Epithelial cell of esophagus (primary cell): ENCODE data around the gene SRPK1.
"Not testable (repeated sequence)": the region's sequence is repeated elsewhere in the genome, so short reads cannot be mapped to it uniquely, and the experiment has no call there.

Experiments used
- DNase-seq: peaks from one replicate; pipeline ENCODE4 v3.0.0; 2010; ENCODE audit warnings: low read depth
- H3K4me3 ChIP-seq: 2 replicates; pipeline ENCODE4 v1.5.1; 2011; ENCODE audit warnings: mild to moderate bottlenecking, low read length, control low read depth
- TF ChIP-seq, protein P1 (sequence below): IDR thresholded peaks from 2 replicates; pipeline ENCODE4 v1.5.1; 2011; ENCODE audit warnings: low read depth, mild to moderate bottlenecking, low read length, control low read depth, inconsistent platforms; ENCODE audit not compliant: insufficient read depth; ENCODE audit errors: missing control alignments

Gene SRPK1

DNA sequence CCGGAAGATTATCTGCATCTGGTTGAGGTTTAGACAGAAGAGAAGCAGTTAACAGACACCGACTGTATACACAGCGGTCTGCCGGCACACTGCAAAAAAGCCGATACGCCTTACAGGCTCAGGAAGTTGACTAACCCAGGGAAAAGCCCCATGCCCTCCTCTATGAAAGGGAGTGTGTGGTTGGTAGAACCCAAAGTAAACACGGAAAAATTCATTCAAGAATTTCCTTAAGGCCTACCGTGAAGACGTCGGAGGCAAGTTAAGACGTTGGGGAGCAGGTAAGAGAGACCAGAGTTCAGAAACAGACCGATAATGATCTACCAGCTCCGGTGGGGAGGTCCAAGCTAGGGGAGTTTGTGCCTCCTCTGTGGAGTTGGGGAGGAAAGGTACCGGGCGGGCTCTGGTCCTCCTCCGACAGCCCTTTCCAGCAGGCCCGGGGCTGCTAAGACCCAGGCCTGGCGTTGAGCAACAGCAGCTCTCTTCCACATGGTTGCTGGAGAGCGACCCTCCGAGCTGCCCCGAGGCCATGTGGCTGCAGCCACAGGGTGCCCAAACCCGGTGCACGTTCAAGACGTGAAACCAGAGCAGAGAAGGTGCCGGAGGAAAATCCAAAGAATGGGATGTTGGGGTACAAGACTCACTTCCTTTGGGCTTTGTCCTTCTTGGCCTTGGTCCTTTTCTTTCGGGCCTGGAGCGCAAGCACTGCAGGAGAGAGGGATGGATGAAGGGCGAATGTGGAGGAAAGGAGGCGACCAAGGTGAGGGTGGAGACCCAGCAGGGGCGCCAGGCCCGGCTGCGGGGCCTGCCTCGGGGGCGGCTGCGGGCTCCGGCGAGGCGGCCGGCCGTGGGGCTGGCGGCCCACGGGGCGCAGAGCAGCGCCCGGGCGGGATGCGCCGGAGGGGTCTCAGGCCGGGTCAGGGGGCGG, 809 bp downstream of the SRPK1 start:
- TF ChIP-seq, protein P1, sequence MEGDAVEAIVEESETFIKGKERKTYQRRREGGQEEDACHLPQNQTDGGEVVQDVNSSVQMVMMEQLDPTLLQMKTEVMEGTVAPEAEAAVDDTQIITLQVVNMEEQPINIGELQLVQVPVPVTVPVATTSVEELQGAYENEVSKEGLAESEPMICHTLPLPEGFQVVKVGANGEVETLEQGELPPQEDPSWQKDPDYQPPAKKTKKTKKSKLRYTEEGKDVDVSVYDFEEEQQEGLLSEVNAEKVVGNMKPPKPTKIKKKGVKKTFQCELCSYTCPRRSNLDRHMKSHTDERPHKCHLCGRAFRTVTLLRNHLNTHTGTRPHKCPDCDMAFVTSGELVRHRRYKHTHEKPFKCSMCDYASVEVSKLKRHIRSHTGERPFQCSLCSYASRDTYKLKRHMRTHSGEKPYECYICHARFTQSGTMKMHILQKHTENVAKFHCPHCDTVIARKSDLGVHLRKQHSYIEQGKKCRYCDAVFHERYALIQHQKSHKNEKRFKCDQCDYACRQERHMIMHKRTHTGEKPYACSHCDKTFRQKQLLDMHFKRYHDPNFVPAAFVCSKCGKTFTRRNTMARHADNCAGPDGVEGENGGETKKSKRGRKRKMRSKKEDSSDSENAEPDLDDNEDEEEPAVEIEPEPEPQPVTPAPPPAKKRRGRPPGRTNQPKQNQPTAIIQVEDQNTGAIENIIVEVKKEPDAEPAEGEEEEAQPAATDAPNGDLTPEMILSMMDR, result no peak
- peak overlapping the region; percentile 89 for H3K4me3 ChIP-seq
- peak; percentile 89 for DNase-seq

DNA sequence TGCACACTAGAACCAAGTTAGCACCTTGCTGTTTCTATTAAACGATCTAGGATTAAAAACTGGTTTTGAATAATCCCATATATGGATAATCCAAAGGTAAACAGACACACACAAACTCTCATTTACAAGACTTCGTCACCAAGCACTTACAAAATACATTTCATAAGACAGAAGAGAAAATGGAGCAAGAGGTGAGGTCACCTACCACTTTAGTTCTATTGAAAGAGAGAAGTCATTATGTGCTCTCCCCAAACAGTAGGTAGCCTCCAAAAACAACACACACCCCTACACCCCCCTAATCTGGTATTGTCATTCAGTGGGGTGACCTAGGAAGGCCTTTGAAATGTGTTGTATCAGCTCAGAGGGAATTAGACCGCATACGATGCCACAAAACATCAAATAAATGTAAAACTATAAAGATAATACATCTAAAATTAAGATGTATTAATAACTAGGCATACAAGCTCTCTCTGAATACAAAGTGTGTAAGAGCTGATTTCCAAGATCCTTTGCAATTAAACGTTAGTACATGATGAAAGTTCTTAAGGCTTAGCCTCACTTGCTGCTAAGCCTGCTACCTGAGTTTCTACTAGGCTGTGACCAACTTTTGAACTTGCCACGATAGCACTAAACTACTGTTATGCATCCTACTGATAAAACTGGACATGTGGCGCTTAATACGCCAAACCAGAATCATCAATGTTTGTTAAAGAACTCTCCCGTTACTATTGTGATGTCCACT, 1.6 kb downstream of the SRPK1 start:
- peak; percentile 85 for DNase-seq
- TF ChIP-seq, protein P1, result no peak

DNA sequence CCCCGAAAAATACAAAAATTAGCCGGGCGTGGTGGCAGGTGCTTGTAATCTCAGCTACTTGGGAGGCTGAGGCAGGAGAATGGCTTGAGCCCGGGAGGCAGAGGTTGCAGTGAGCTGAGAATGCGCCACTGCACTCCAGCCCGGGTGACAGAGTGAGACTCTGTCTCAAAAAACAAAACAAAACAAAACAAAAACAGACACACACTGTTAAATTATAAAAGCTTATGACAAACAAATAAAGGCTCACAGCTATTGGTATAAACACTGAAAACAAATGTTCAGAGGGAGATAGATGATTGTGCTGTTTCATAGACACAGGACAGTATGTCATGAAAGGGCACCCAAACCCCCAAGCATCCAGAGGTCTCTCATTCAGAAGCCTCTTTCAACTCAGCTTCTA, 4.0 kb downstream of the SRPK1 start:
- not testable (repeated sequence) for DNase-seq, H3K4me3 ChIP-seq

More for the DNA sequence above, 1.6 kb downstream of the SRPK1 start:
- H3K4me3 ChIP-seq, result peak overlapping the region; percentile 89

DNA sequence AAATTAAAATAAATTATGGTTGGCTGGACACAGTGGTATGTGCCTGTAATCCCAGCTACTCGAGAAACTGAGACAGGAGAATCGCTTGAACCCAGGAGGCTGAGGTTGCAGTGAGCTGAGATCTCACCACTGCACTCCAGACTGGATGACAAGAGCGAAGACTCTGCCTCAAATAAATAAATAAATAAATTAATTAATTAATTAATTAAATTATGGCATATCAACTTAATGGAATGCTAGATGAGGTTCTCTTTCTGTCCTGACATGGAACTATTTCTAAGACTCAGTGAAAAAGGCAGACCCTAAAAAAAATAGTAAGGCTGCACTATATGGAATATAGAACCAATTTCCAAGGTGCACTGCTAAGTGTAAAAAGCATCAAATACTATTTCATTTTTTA, 4.8 kb downstream of the SRPK1 start:
- DNase-seq, result no peak
- H3K4me3 ChIP-seq, result no peak overlapping the region
- TF ChIP-seq, protein P1, result no peak

DNA sequence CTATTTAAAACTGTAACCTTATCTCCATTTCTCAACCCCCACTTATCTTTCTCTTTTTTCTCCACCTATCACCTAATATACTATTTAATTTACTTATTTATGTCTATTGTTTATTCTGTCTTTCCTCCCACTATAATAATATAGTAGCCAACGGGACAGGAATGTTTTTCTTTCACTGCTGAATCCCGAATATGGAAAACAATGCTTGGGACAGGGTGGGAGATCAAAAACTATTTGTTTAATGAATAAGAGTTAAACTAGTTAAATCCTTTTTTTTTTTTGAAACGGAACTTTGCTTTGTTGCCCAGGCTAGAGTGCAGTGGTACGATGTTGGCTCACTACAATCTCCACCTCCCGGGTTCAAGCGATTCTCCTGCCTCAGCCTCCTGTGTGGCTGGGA, 6.4 kb downstream of the SRPK1 start:
- no peak for DNase-seq
- no peak overlapping the region for H3K4me3 ChIP-seq
- TF ChIP-seq, protein P1, result no peak

DNA sequence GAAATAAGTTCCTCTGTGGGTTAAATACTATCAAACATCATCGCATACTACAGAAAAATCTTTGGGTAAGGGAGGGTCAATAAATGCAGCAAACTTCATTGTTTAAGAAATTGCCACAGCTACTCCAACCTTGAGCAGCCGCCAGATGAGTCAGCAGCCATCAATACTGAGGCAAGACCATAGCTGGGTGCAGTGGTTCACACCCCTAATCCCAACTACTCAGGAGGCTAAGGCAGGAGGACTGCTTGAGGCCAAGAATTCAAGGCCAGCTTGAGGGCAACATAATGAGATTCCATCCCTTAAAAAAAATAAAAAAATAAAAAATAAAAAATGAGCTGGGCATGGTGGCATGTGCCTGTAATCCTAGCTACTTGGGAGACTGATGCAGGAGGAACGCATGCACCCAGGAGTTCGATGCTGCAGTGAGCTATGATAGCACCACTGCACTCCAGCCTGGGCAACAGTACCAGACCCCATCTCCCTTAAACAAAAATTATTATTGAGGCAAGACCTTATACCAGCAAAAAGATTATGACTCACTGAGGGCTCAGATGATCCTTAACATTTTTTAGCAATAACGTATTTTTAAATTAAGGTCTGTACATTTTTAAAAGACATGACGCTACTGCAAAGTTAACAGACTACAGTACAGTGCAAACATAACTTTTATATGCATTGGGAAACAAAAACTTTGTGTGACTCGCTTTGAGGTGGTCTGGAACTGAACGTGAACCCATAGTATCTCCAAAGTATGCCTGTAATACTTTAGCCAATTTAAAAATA, 8.8 kb downstream of the SRPK1 start:
- TF ChIP-seq, protein P1, result no peak
- DNase-seq, result peak; percentile 17
- no peak overlapping the region for H3K4me3 ChIP-seq

DNA sequence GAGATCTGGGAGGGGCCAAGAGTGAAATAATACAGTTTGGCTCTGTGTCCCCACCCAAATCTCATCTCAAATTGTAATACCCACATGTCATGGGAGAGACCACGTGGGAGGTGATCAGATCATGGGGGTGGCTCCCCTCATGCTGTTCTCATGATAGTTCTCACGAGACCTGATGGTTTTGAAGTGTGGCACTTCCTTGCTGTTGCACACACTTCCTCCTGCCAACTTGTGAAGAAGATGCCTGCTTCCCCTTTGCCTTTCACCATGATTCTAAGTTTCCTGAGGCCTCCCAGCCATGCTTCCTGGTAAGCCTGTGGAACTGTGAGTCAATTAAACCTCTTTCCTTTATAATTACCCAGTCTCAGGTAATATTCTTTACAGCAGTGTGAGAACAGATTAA, 11.3 kb downstream of the SRPK1 start:
- not testable (repeated sequence) for H3K4me3 ChIP-seq, DNase-seq

DNA sequence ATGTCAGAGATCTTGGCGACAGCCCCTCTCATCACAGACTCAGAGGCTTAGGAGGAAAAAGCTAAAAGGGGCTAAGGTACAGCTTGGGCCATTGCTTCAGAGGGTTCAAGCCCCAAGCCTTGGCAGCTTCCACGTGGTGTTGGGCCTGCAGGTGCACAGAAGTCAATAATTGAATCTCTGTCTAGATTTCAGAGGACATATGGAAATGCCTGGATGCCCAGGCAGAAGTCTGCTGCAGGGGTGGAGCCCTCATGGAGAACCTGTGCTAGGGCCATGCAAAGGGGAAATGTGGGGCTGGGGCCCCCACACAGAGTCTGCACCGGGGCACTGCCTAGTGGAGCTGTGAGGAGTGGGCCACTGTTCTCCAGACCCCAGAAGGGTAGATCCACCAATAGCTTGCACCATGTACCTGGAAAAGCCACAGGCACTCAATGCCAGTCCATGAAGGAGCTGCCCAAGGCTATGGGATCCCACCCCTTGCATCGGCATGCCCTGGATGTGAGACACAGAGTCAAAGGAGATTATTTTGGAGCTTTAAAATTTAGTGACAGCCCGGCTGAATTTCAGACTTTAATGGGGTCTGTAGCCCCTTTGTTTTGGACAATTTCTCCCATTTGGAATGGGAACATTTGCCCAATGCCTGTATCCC, 12.0 kb downstream of the SRPK1 start:
- H3K4me3 ChIP-seq, DNase-seq: not testable (repeated sequence)
